BE2C (cell line): ENCODE data around the gene NAA35.

Experiments used
- DNase-seq: peaks from one replicate; pipeline ENCODE4 v3.0.0-alpha.2; 2020
- H3K27me3 ChIP-seq: fragments of 250-450 bp; sonication (Bioruptor Pico); 2 replicates; pipeline ENCODE4 v1.5.1; 2020; ENCODE audit warnings: mild to moderate bottlenecking
- H3K36me3 ChIP-seq: fragments of 250-450 bp; sonication (Bioruptor Pico); 2 replicates; pipeline ENCODE4 v1.5.1; 2020; ENCODE audit warnings: mild to moderate bottlenecking
- H3K4me1 ChIP-seq: fragments of 250-450 bp; sonication (Bioruptor Pico); 2 replicates; pipeline ENCODE4 v1.5.1; 2020
- H3K4me3 ChIP-seq: 2 replicates; pipeline ENCODE4 v1.5.1; 2011; ENCODE audit warnings: low read depth, low read length
- H3K9me3 ChIP-seq: fragments of 250-450 bp; sonication (Bioruptor Pico); 2 replicates; pipeline ENCODE4 v1.5.1; 2020
- CTCF ChIP-seq: IDR thresholded peaks from 2 replicates; pipeline ENCODE4 v1.5.1; 2012; ENCODE audit warnings: mild to moderate bottlenecking, low read depth, low read length

Gene NAA35

DNA sequence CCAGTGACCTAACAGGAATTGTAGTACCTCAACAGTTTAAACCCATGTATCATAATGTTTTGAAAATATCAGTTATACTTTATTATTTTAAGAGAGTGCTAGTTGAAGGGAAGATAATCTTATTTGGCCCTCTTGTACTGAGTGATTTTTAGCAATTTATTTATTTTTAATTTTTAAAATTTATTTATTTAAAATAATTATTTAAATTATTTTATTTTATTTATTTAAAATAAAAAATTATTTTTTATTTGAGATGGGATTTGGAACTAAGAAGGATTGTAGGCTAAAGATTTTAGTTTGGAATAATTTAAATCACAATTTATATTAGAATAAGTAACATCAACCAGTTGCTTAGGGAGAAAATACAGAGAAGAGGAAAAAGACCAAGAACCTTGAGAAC lies 54.2 kb downstream of the NAA35 start:
- H3K27me3 ChIP-seq, result no peaks in the 10 kb centered on the region
- no peaks in the 10 kb centered on the region; the same call in 1 of the 2 replicates for H3K9me3 ChIP-seq
- H3K4me1 ChIP-seq, result no peaks in the 10 kb centered on the region
- DNase-seq, result no peak
- no peak overlapping the region for H3K4me3 ChIP-seq
- no peaks in the 10 kb centered on the region; the same call in 1 of the 2 replicates for H3K36me3 ChIP-seq
- no peak for TF ChIP-seq CTCF

DNA sequence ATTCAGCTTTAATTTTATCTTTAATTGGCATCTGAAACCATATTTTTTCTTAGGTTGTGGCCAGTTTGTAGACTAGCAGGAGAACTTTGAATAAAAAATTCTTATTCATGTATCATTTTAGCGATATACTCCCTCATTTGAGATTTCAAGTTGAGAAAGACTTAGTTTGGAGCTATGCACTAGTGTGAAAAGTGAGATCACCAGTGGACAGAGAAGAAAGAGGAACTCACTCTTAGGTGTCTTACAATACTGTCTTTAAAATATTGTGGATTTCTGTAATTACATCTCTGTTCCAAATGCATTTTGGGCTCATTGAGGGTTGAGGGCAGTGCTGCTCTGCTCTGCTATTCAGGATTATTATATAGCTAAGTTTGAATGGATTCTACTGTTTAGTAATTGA lies 54.7 kb downstream of the NAA35 start:
- H3K4me3 ChIP-seq, result no peak overlapping the region
- H3K36me3 ChIP-seq, result no peaks in the 10 kb centered on the region; the same call in 1 of the 2 replicates
- no peaks in the 10 kb centered on the region for H3K27me3 ChIP-seq
- H3K4me1 ChIP-seq, result no peaks in the 10 kb centered on the region
- TF ChIP-seq CTCF, result no peak
- H3K9me3 ChIP-seq, result no peaks in the 10 kb centered on the region
- DNase-seq, result no peak

DNA sequence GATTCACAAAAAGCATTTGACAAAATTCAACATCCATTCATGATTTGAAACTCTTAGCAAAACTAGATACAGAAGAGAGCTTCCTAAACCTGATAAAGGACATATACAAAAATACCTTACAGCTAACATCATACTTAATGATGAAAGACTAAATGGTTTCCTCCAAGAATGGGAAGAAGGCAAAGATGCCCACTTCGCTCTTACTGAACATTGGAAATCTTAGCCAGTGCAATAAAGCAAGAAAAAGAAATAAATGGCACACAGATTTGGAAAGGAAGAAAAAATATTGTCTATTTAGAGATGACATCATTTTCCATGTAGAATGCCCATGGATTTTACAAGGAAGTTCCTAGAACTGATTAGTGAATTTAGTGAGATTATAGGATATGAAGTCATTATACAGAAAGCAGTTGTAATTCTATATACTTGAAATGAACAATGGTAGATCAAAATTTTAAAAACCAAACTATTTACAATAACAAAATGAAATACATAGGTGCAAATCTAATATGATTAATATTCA lies 64.4 kb downstream of the NAA35 start:
- H3K36me3 ChIP-seq, result peaks cover 44% of the 10 kb centered on the region
- TF ChIP-seq CTCF, result no peak
- no peaks in the 10 kb centered on the region for H3K27me3 ChIP-seq
- no peak for DNase-seq
- H3K9me3 ChIP-seq, result no peaks in the 10 kb centered on the region
- H3K4me1 ChIP-seq, result no peaks in the 10 kb centered on the region
- H3K4me3 ChIP-seq, result no peak overlapping the region

- TF ChIP-seq CTCF, result no peak
- no peak for DNase-seq
- Histone ChIP-seq H3K27me3 (no peaks in the 10 kb centered on the region), H3K9me3 (no peaks in the 10 kb centered on the region), H3K4me1 (no peaks in the 10 kb centered on the region), H3K36me3 (peaks cover 48% of the 10 kb centered on the region), H3K4me3 (no peak overlapping the region)
Observed at GRCh38 chr9:86009133-86009532, 68.2 kb downstream of the NAA35 start.

GRCh38 chr9:86020731-86021130 lies 79.8 kb downstream of the NAA35 start:
- Histone ChIP-seq H3K27me3 (no peaks in the 10 kb centered on the region), H3K9me3 (no peaks in the 10 kb centered on the region), H3K4me3 (no peak overlapping the region), H3K4me1 (no peaks in the 10 kb centered on the region), H3K36me3 (peaks cover 75% of the 10 kb centered on the region)
- no peak for TF ChIP-seq CTCF
- DNase-seq, result no peak

- H3K27me3 ChIP-seq, result no peaks in the 10 kb centered on the region
- no peak for TF ChIP-seq CTCF
- no peaks in the 10 kb centered on the region for H3K4me1 ChIP-seq
- no peaks in the 10 kb centered on the region for H3K9me3 ChIP-seq
- H3K4me3 ChIP-seq, result no peak overlapping the region
- peaks cover 79% of the 10 kb centered on the region for H3K36me3 ChIP-seq
- no peak for DNase-seq
Observed at GRCh38 chr9:86021166-86021565, 80.2 kb downstream of the NAA35 start.
